Fibroblast of lung (primary cell): ENCODE measurements around the gene MYO1H.

Experiments
- EZH2 ChIP-seq: IDR thresholded peaks from 2 replicates; pipeline ENCODE4 v1.5.1; 2012; ENCODE audit warnings: low read length, control low read depth, mild to moderate bottlenecking; ENCODE audit errors: missing control alignments
- TF ChIP-seq, protein P1 (sequence below), 2 donors: IDR thresholded peaks in 1 of 2; conservative IDR thresholded peaks in 1 of 2; 1 replicate in 1 of 2; 2 replicates in 1 of 2; pipeline ENCODE4 v1.5.1; 2011 to 2012; ENCODE audit warnings: low read length in 2 of 2, control low read depth in 1 of 2, inconsistent platforms in 1 of 2, low read depth in 1 of 2, mild to moderate bottlenecking in 1 of 2

DNA sequence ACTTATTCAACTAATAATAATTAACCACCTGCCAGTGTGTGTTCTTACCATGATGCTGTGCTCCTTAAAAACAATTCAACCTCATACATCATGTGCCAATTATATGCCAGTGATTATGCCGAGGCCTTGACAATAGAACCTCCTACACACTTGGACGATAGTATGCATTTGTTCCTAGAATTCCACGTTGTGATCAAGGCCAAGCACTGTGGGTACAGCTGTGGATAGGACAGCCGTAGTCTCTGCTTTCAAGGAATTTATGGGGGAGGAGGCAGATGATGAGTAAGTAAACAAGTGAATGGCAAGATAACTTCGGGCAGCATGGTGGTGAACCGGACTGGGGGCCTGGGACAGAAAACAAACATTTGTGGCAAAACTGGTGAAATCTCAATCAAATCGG is 18.0 kb upstream of the MYO1H start:
- TF ChIP-seq, protein P1, sequence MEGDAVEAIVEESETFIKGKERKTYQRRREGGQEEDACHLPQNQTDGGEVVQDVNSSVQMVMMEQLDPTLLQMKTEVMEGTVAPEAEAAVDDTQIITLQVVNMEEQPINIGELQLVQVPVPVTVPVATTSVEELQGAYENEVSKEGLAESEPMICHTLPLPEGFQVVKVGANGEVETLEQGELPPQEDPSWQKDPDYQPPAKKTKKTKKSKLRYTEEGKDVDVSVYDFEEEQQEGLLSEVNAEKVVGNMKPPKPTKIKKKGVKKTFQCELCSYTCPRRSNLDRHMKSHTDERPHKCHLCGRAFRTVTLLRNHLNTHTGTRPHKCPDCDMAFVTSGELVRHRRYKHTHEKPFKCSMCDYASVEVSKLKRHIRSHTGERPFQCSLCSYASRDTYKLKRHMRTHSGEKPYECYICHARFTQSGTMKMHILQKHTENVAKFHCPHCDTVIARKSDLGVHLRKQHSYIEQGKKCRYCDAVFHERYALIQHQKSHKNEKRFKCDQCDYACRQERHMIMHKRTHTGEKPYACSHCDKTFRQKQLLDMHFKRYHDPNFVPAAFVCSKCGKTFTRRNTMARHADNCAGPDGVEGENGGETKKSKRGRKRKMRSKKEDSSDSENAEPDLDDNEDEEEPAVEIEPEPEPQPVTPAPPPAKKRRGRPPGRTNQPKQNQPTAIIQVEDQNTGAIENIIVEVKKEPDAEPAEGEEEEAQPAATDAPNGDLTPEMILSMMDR (conservative IDR thresholded peaks at IDR 0.05 in 1 of 2, IDR thresholded peaks at IDR 0.05 in 1 of 2; ENCODE audit: low read depth in 1 of 2, low read length in 2 of 2), result no peak
- TF ChIP-seq EZH2, result no peak
